H1 (cell line): ENCODE data around the gene EPB41L5.

Experiments
- CTCF ChIP-seq, 3 experiments: IDR thresholded peaks; 1 replicate in 2 of 3; 2 replicates in 1 of 3; pipeline versions ENCODE4 v1.5.1 to v1.6.1; 2011; ENCODE audit warnings: low read length in 3 of 3, mild to moderate bottlenecking in 3 of 3, inconsistent platforms in 2 of 3, low read depth in 1 of 3, moderate library complexity in 1 of 3; ENCODE audit not compliant: insufficient read depth in 1 of 3; ENCODE audit errors: control extremely low read depth in 1 of 3
- EGR1 ChIP-seq: IDR thresholded peaks from 2 replicates; pipeline ENCODE4 v1.6.1; 2011; ENCODE audit warnings: low read depth, low read length, borderline replicate concordance
- GABPA ChIP-seq: IDR thresholded peaks from 2 replicates; pipeline ENCODE4 v1.6.1; 2011; ENCODE audit warnings: mild to moderate bottlenecking, low read length, moderate library complexity, borderline replicate concordance; ENCODE audit not compliant: insufficient read depth
- MAX ChIP-seq: IDR thresholded peaks from 2 replicates; pipeline ENCODE4 v1.6.1; 2012; ENCODE audit warnings: inconsistent platforms
- POLR2A ChIP-seq, 2 experiments: IDR thresholded peaks; 1 replicate in 1 of 2; 2 replicates in 1 of 2; pipeline ENCODE4 v1.6.1; 2011; ENCODE audit warnings: low read depth in 2 of 2, low read length in 2 of 2, mild to moderate bottlenecking in 2 of 2; ENCODE audit errors: control extremely low read depth in 1 of 2
- SP2 ChIP-seq: IDR thresholded peaks from 2 replicates; pipeline ENCODE4 v1.6.1; 2012; ENCODE audit warnings: mild to moderate bottlenecking, low read length, inconsistent platforms
- YY1 ChIP-seq: IDR thresholded peaks from 2 replicates; pipeline ENCODE4 v1.6.1; 2011; ENCODE audit warnings: low read depth, mild to moderate bottlenecking, low read length
- TF ChIP-seq, protein P1 (sequence below): IDR thresholded peaks from 2 replicates; pipeline ENCODE4 v1.6.1; 2012; ENCODE audit warnings: low read length, inconsistent platforms

DNA sequence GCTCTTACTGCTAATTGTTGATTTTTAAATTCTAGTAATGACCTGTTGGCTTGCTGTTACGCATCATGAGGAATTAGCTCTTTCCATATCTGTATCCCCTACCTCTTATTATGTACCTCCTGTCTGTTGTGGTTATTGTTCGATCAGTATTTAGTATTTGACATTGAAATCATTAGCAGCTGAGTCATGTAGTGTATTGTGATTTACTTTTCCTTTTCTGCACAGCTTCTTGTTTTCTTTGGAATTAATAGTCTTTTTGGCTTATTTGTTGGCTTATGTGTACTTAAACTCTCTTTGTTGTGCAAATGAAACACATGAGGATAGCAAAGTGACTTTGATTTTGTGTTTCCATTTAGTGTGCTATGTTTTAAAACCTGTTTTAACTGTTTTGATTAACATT, 4.3 kb downstream of the EPB41L5 start:
- TF ChIP-seq MAX (no peak), GABPA (no peak), EGR1 (no peak), SP2 (no peak), YY1 (no peak), POLR2A (IDR thresholded peaks at IDR 0.05; ENCODE audit: control extremely low read depth in 1 of 2, low read depth in 2 of 2, low read length in 2 of 2) (no peak), CTCF (IDR thresholded peaks at IDR 0.05; ENCODE audit: control extremely low read depth in 1 of 3, insufficient read depth in 1 of 3, low read depth in 1 of 3, low read length in 3 of 3) (no peak)
- TF ChIP-seq, protein P1, sequence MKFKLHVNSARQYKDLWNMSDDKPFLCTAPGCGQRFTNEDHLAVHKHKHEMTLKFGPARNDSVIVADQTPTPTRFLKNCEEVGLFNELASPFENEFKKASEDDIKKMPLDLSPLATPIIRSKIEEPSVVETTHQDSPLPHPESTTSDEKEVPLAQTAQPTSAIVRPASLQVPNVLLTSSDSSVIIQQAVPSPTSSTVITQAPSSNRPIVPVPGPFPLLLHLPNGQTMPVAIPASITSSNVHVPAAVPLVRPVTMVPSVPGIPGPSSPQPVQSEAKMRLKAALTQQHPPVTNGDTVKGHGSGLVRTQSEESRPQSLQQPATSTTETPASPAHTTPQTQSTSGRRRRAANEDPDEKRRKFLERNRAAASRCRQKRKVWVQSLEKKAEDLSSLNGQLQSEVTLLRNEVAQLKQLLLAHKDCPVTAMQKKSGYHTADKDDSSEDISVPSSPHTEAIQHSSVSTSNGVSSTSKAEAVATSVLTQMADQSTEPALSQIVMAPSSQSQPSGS = no peak
